ENCODE measurements around the gene COL23A1. TPM values are rescaled to one million over a fixed set of nuclear protein-coding genes. Genes with fewer than 3 reads are reported as not detected.

Gene COL23A1
- total and polyA plus RNA-seq, 2 experiments from 2014 or later, result 4.8 to 8.2 TPM

DNA sequence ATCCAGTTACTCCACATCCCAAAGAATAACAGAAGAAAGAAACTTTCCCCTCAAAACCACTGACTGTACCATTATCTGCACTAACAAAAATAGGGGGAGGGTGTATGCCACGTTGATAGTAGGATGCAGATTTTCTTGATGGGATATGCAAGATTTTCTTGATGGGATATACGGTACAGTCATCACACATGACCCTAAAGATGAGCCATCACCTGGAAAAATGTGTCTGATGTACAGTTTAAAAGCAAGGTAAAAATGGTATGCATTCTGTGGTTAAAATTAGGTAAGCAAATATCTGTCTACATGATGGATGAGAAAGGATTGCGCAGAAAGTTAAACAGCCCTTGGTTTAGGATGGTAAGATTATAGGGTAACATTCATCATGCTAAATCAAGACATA lies 8.6 kb downstream of the COL23A1 start:
- H3K79me2 ChIP-seq (replicated peaks; ENCODE audit: insufficient read depth), result no peaks in the 10 kb centered on the region
- Mint-ChIP-seq H3K36me3 (ENCODE audit: low read depth) (no peaks in the 10 kb centered on the region), H3K27me3 (ENCODE audit: insufficient read depth, low read depth, poor library complexity) (peaks cover 11% of the 10 kb centered on the region), H3K9me3 (peaks cover 3% of the 10 kb centered on the region; the same call in 2 of the 3 replicates), H3K4me3 (no peak overlapping the region), H3K27ac (no peak overlapping the region), H3K4me1 (peaks cover 6% of the 10 kb centered on the region; the same call in 2 of the 3 replicates)
- TF ChIP-seq JUNB (IDR thresholded peaks at IDR 0.05; ENCODE audit: unreplicated experiment), result no peak
- TF ChIP-seq, protein P1, sequence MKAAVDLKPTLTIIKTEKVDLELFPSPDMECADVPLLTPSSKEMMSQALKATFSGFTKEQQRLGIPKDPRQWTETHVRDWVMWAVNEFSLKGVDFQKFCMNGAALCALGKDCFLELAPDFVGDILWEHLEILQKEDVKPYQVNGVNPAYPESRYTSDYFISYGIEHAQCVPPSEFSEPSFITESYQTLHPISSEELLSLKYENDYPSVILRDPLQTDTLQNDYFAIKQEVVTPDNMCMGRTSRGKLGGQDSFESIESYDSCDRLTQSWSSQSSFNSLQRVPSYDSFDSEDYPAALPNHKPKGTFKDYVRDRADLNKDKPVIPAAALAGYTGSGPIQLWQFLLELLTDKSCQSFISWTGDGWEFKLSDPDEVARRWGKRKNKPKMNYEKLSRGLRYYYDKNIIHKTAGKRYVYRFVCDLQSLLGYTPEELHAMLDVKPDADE (IDR thresholded peaks at IDR 0.05), result no peak
- TF ChIP-seq ZNF331 (CRISPR knock-in tag; IDR thresholded peaks at IDR 0.05; ENCODE audit: low read depth), result no peak
- no peak for TF ChIP-seq ZNF114 (CRISPR knock-in tag; IDR thresholded peaks at IDR 0.05)
- no peak for TF ChIP-seq POLR2AphosphoS5 (IDR thresholded peaks at IDR 0.05; ENCODE audit: low read depth)
- no peak for TF ChIP-seq NANOG (IDR thresholded peaks at IDR 0.05; ENCODE audit: borderline replicate concordance)
- H3K4me3 ChIP-seq, result no peak overlapping the region
- H3K36me3 ChIP-seq (ENCODE audit: insufficient read depth), result no peaks in the 10 kb centered on the region
- DNase-seq (ENCODE audit: low spot score), result no peak
- H3K27me3 ChIP-seq (ENCODE audit: insufficient read depth), result no peaks in the 10 kb centered on the region
- no peak for ATAC-seq
- no peak overlapping the region for H3K4me2 ChIP-seq
- H3F3A ChIP-seq (replicated peaks; ENCODE audit: low read depth), result no peaks in the 10 kb centered on the region
- no peak overlapping the region for H3K27ac ChIP-seq (ENCODE audit: low read depth)
- no peaks in the 10 kb centered on the region for H3K9me2 ChIP-seq (ENCODE audit: insufficient read depth)
- no peaks in the 10 kb centered on the region for H4K20me1 ChIP-seq (replicated peaks; ENCODE audit: insufficient read depth)
- H3K4me1 ChIP-seq (ENCODE audit: insufficient read depth), result no peaks in the 10 kb centered on the region
- H2AFZ ChIP-seq, result no peak overlapping the region

DNA sequence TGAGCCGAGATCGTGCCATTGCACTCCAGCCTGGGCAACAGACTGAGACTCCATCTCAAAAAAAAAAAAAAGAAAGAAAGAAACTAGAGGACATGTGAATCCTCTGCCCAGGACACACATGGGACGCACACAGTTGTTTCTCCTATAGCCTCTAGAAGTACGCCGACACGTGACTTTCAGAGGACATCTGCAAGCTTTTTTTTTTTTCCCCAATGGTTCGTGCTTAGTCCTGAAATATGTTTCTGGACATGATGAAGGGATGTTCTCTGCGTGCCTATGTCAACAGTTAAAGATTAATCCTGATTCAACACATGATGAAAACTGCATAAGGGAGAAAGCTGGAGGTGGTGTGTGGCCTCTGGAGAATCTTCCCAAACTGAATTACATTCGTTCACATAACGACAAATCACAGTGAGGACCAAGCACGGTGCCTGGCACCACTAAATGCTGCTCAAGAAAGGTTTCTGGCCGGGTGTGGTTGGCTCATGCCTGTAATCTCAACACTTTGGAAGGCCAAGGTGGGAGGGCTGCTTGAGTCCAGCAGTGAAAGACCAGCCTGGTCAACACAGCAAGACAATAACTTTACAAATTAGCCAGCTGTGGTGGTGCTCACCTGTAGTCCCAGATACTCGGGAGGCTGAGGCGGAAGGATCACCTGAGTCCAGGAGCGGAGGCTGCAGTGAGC lies 9.8 kb downstream of the COL23A1 start:
- H3K9me3 Mint-ChIP-seq, result peaks cover 1% of the 10 kb centered on the region; the same call in 2 of the 3 replicates
- Histone ChIP-seq H3K4me3 (no peak overlapping the region), H3K4me2 (no peak overlapping the region), H3K9me2 (ENCODE audit: insufficient read depth) (no peaks in the 10 kb centered on the region), H4K20me1 (replicated peaks; ENCODE audit: insufficient read depth) (no peaks in the 10 kb centered on the region), H3F3A (replicated peaks; ENCODE audit: low read depth) (no peaks in the 10 kb centered on the region), H3K4me1 (ENCODE audit: insufficient read depth) (no peaks in the 10 kb centered on the region), H3K36me3 (ENCODE audit: insufficient read depth) (no peaks in the 10 kb centered on the region), H3K27me3 (ENCODE audit: insufficient read depth) (peaks cover 10% of the 10 kb centered on the region), H3K27ac (ENCODE audit: low read depth) (no peak overlapping the region), H2AFZ (no peak overlapping the region), H3K79me2 (replicated peaks; ENCODE audit: insufficient read depth) (no peaks in the 10 kb centered on the region)
- no peak for DNase-seq (ENCODE audit: low spot score)
- H3K36me3 Mint-ChIP-seq (ENCODE audit: low read depth), result no peaks in the 10 kb centered on the region
- ATAC-seq, result no peak
- H3K27me3 Mint-ChIP-seq (ENCODE audit: insufficient read depth, low read depth, poor library complexity), result peaks cover 21% of the 10 kb centered on the region
- TF ChIP-seq EZH2phosphoT487 (IDR thresholded peaks at IDR 0.05; ENCODE audit: unreplicated experiment), result no peak
- no peak for TF ChIP-seq EZH2 (IDR thresholded peaks at IDR 0.05; ENCODE audit: low read depth, unreplicated experiment)
- H3K27ac Mint-ChIP-seq, result no peak overlapping the region
- no peak overlapping the region for H3K4me3 Mint-ChIP-seq
- peaks cover 8% of the 10 kb centered on the region; the same call in 2 of the 3 replicates for H3K4me1 Mint-ChIP-seq

DNA sequence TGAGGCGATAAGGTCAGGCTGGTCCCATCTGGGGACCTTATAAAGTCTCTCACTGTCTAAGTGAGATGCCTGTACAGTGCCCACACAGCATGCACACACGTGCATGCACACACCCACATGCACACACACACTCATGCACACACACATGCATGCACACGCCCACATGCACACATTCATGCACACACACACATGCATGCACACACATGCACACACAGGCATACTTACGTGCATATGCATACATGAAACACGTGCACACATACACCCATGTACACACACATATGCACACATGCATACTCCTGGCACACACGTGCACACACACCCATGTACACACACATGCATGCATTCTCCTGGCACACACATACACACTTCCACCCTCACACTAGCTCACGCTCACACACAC lies 12.2 kb downstream of the COL23A1 start:
- Histone ChIP-seq H3K9me2 (ENCODE audit: insufficient read depth) (no peaks in the 10 kb centered on the region), H2AFZ (0 out of 2 replicates have a peak overlapping the region, but pooled peaks have one; percentile 90), H3K79me2 (replicated peaks; ENCODE audit: insufficient read depth) (no peaks in the 10 kb centered on the region), H3K36me3 (ENCODE audit: insufficient read depth) (no peaks in the 10 kb centered on the region), H3K27ac (ENCODE audit: low read depth) (no peak overlapping the region), H3K4me1 (ENCODE audit: insufficient read depth) (no peaks in the 10 kb centered on the region), H4K20me1 (replicated peaks; ENCODE audit: insufficient read depth) (no peaks in the 10 kb centered on the region), H3K27me3 (ENCODE audit: insufficient read depth) (peaks cover 16% of the 10 kb centered on the region), H3K4me3 (peak overlapping the region; percentile 79), H3F3A (replicated peaks; ENCODE audit: low read depth) (no peaks in the 10 kb centered on the region), H3K4me2 (peak overlapping the region; percentile 96)
- no peak overlapping the region for H3K27ac Mint-ChIP-seq
- DNase-seq (ENCODE audit: low spot score), result no peak
- H3K27me3 Mint-ChIP-seq (ENCODE audit: insufficient read depth, low read depth, poor library complexity), result peaks cover 21% of the 10 kb centered on the region
- H3K36me3 Mint-ChIP-seq (ENCODE audit: low read depth), result peaks cover 3% of the 10 kb centered on the region; the same call in 2 of the 3 replicates
- H3K4me1 Mint-ChIP-seq, result peaks cover 8% of the 10 kb centered on the region; the same call in 2 of the 3 replicates
- H3K4me3 Mint-ChIP-seq, result no peak overlapping the region; the same call in 2 of the 3 replicates
- H3K9me3 Mint-ChIP-seq, result peaks cover 3% of the 10 kb centered on the region
- ATAC-seq, result no peak
- TF ChIP-seq, protein P2, sequence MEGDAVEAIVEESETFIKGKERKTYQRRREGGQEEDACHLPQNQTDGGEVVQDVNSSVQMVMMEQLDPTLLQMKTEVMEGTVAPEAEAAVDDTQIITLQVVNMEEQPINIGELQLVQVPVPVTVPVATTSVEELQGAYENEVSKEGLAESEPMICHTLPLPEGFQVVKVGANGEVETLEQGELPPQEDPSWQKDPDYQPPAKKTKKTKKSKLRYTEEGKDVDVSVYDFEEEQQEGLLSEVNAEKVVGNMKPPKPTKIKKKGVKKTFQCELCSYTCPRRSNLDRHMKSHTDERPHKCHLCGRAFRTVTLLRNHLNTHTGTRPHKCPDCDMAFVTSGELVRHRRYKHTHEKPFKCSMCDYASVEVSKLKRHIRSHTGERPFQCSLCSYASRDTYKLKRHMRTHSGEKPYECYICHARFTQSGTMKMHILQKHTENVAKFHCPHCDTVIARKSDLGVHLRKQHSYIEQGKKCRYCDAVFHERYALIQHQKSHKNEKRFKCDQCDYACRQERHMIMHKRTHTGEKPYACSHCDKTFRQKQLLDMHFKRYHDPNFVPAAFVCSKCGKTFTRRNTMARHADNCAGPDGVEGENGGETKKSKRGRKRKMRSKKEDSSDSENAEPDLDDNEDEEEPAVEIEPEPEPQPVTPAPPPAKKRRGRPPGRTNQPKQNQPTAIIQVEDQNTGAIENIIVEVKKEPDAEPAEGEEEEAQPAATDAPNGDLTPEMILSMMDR (conservative IDR thresholded peaks at IDR 0.05; ENCODE audit: low read depth in 2 of 2), result no peak
- no peak for TF ChIP-seq JUNB (IDR thresholded peaks at IDR 0.05; ENCODE audit: unreplicated experiment)
- TF ChIP-seq CREB1 (CRISPR knock-in tag; IDR thresholded peaks at IDR 0.05; ENCODE audit: low read depth), result no peak
- TF ChIP-seq ZNF331 (CRISPR knock-in tag; IDR thresholded peaks at IDR 0.05; ENCODE audit: low read depth), result no peak
- TF ChIP-seq, protein P1 (IDR thresholded peaks at IDR 0.05), result no peak
- no peak for TF ChIP-seq EZH2 (IDR thresholded peaks at IDR 0.05; ENCODE audit: low read depth, unreplicated experiment)
- no peak for TF ChIP-seq NANOG (IDR thresholded peaks at IDR 0.05; ENCODE audit: borderline replicate concordance)
- no peak for TF ChIP-seq POLR2AphosphoS5 (IDR thresholded peaks at IDR 0.05; ENCODE audit: low read depth)

Measured in GM23338 (cell line).